Activated T-cell treated with anti-CD3 and anti-CD28 coated beads, Interleukin-2, amount 50 U/mL, for 24 hours (primary cell): ENCODE measurements around the gene AGXT.

Source experiments
- DNase-seq: peaks from one replicate; pipeline ENCODE4 v3.0.0-alpha.2; 2020
- H3K27ac Mint-ChIP-seq: 2 replicates; pipeline ENCODE4 v1.8.0; 2020; ENCODE audit warnings: mild to moderate bottlenecking, mixed read lengths
- H3K27me3 Mint-ChIP-seq: 2 replicates; pipeline ENCODE4 v1.8.0; 2020; ENCODE audit warnings: mixed read lengths
- H3K36me3 Mint-ChIP-seq: 2 replicates; pipeline ENCODE4 v1.8.0; 2020; ENCODE audit warnings: low read depth, mixed read lengths
- H3K4me1 Mint-ChIP-seq: 2 replicates; pipeline ENCODE4 v1.8.0; 2020; ENCODE audit warnings: low read depth, mixed read lengths
- H3K4me3 Mint-ChIP-seq: 2 replicates; pipeline ENCODE4 v1.8.0; 2020; ENCODE audit warnings: mild to moderate bottlenecking, moderate library complexity, mixed read lengths
- H3K9me3 Mint-ChIP-seq: 2 replicates; pipeline ENCODE4 v1.8.0; 2020; ENCODE audit warnings: mixed read lengths

Gene AGXT

GRCh38 chr2:240925568-240926515, 57.2 kb downstream of the AGXT start:
- H3K4me3 Mint-ChIP-seq = no peak overlapping the region
- H3K4me1 Mint-ChIP-seq = no peaks in the 10 kb centered on the region
- no peaks in the 10 kb centered on the region for H3K36me3 Mint-ChIP-seq
- DNase-seq = peak; percentile 22
- no peak overlapping the region for H3K27ac Mint-ChIP-seq
- no peaks in the 10 kb centered on the region for H3K9me3 Mint-ChIP-seq
- no peaks in the 10 kb centered on the region for H3K27me3 Mint-ChIP-seq

- Mint-ChIP-seq H3K4me1 (no peaks in the 10 kb centered on the region), H3K27ac (no peak overlapping the region), H3K4me3 (no peak overlapping the region), H3K36me3 (no peaks in the 10 kb centered on the region), H3K27me3 (no peaks in the 10 kb centered on the region), H3K9me3 (no peaks in the 10 kb centered on the region)
- no peak for DNase-seq
Observed at GRCh38 chr2:240926516-240927389, 58.1 kb downstream of the AGXT start.

GRCh38 chr2:240927390-240927781, 58.8 kb downstream of the AGXT start:
- Mint-ChIP-seq H3K4me1 (no peaks in the 10 kb centered on the region), H3K27ac (no peak overlapping the region), H3K4me3 (no peak overlapping the region), H3K27me3 (no peaks in the 10 kb centered on the region), H3K36me3 (no peaks in the 10 kb centered on the region), H3K9me3 (no peaks in the 10 kb centered on the region)
- no peak for DNase-seq

GRCh38 chr2:240928476-240929363, 60.1 kb downstream of the AGXT start:
- DNase-seq = no peak
- H3K36me3 Mint-ChIP-seq = no peaks in the 10 kb centered on the region
- no peaks in the 10 kb centered on the region for H3K9me3 Mint-ChIP-seq
- no peak overlapping the region for H3K4me3 Mint-ChIP-seq
- no peaks in the 10 kb centered on the region for H3K4me1 Mint-ChIP-seq
- H3K27ac Mint-ChIP-seq = no peak overlapping the region
- no peaks in the 10 kb centered on the region for H3K27me3 Mint-ChIP-seq

GRCh38 chr2:240929364-240930095, 60.9 kb downstream of the AGXT start:
- no peaks in the 10 kb centered on the region for H3K36me3 Mint-ChIP-seq
- H3K4me3 Mint-ChIP-seq = no peak overlapping the region
- H3K27me3 Mint-ChIP-seq = no peaks in the 10 kb centered on the region
- no peaks in the 10 kb centered on the region for H3K9me3 Mint-ChIP-seq
- H3K4me1 Mint-ChIP-seq = no peaks in the 10 kb centered on the region
- no peak overlapping the region for H3K27ac Mint-ChIP-seq
- DNase-seq = no peak
